ENCODE results near the gene GPS1. TPM values are rescaled to one million over a fixed set of nuclear protein-coding genes. Genes with fewer than 3 reads are reported as not detected.

The GPS1 gene
- total RNA-seq, 1 donor from 2014 or later: 71.5 TPM

GRCh38 chr17:82104797-82105416 is 53.2 kb downstream of the GPS1 start:
- H3K4me1 ChIP-seq: peaks cover 72% of the 10 kb centered on the region
- peak overlapping the region; percentile 91 for H3K27ac ChIP-seq
- H3K27me3 ChIP-seq (ENCODE audit: low read depth): no peaks in the 10 kb centered on the region
- no peaks in the 10 kb centered on the region for H3K9me3 ChIP-seq
- no peak for TF ChIP-seq CTCF (IDR thresholded peaks at IDR 0.05)
- no peaks in the 10 kb centered on the region for H3K36me3 ChIP-seq
- no peak for ATAC-seq
- no peak for DNase-seq
- intact Hi-C loops (cut with DNase I): no loop called here
- H3K4me3 ChIP-seq: no peak overlapping the region

- no peaks in the 10 kb centered on the region for H3K9me3 ChIP-seq
- no peak for ATAC-seq
- H3K36me3 ChIP-seq: no peaks in the 10 kb centered on the region
- TF ChIP-seq CTCF (IDR thresholded peaks at IDR 0.05): no peak
- H3K4me1 ChIP-seq: peaks cover 67% of the 10 kb centered on the region
- no peaks in the 10 kb centered on the region for H3K27me3 ChIP-seq (ENCODE audit: low read depth)
- intact Hi-C loops (cut with DNase I): no loop called here
- H3K27ac ChIP-seq: peak overlapping the region; percentile 91
- DNase-seq: no peak
- H3K4me3 ChIP-seq: peak overlapping the region; percentile 50
Measured at GRCh38 chr17:82105417-82105881, 53.8 kb downstream of the GPS1 start.

- peaks cover 67% of the 10 kb centered on the region for H3K4me1 ChIP-seq
- H3K27me3 ChIP-seq (ENCODE audit: low read depth): no peaks in the 10 kb centered on the region
- H3K27ac ChIP-seq: peak overlapping the region; percentile 91
- H3K4me3 ChIP-seq: peak overlapping the region; percentile 50
- ATAC-seq (peak; percentile 82 to 92), DNase-seq (peak; percentile 90)
- no peaks in the 10 kb centered on the region for H3K36me3 ChIP-seq
- intact Hi-C loops (cut with DNase I): no loop called here
- TF ChIP-seq CTCF (IDR thresholded peaks at IDR 0.05): peak; percentile 57
- no peaks in the 10 kb centered on the region for H3K9me3 ChIP-seq
Measured at GRCh38 chr17:82105882-82106687, 54.4 kb downstream of the GPS1 start.

GRCh38 chr17:82106688-82107305 is 55.1 kb downstream of the GPS1 start:
- H3K27ac ChIP-seq: peak overlapping the region; percentile 91
- peak overlapping the region; percentile 50 for H3K4me3 ChIP-seq
- no peaks in the 10 kb centered on the region for H3K27me3 ChIP-seq (ENCODE audit: low read depth)
- no peak for DNase-seq
- H3K36me3 ChIP-seq: no peaks in the 10 kb centered on the region
- H3K9me3 ChIP-seq: no peaks in the 10 kb centered on the region
- peak; percentile 14 to 22 for ATAC-seq
- intact Hi-C loops (cut with DNase I): no loop called here
- peaks cover 65% of the 10 kb centered on the region for H3K4me1 ChIP-seq
- TF ChIP-seq CTCF (IDR thresholded peaks at IDR 0.05): no peak

Other genes with a start within 250 kb of the GPS1 start
- gene GCGR, start 247.7 kb upstream of the GPS1 start, total RNA-seq: not detected
- gene MCRIP1, start 218.6 kb upstream of the GPS1 start, total RNA-seq: 69.2 TPM
- gene PPP1R27, start 216.8 kb upstream of the GPS1 start, total RNA-seq: not detected
- gene P4HB, start 191.4 kb upstream of the GPS1 start, total RNA-seq: 432 TPM
- 331 TPM for gene ARHGDIA, start 180.6 kb upstream of the GPS1 start, total RNA-seq
- gene ALYREF, start 160.3 kb upstream of the GPS1 start, total RNA-seq: 42.7 TPM
- gene ANAPC11, start 160.2 kb upstream of the GPS1 start, total RNA-seq: 81.9 TPM
- 0.71 TPM for gene NPB, start 149.7 kb upstream of the GPS1 start, total RNA-seq
- gene PCYT2, start 140.5 kb upstream of the GPS1 start, total RNA-seq: 39.7 TPM
- 32.8 TPM for gene SIRT7, start 133.7 kb upstream of the GPS1 start, total RNA-seq
- gene MAFG, start 124.2 kb upstream of the GPS1 start, total RNA-seq: 30.7 TPM
- gene PYCR1, start 114.6 kb upstream of the GPS1 start, total RNA-seq: 23.0 TPM
- not detected for gene MYADML2, start 104.7 kb upstream of the GPS1 start, total RNA-seq
- gene NOTUM, start 90.7 kb upstream of the GPS1 start, total RNA-seq: 4.4 TPM
- gene ASPSCR1, start 74.3 kb upstream of the GPS1 start, total RNA-seq: 45.3 TPM
- gene CENPX, start 29.0 kb upstream of the GPS1 start, total RNA-seq: 43.8 TPM
- gene LRRC45, start 28.6 kb upstream of the GPS1 start, total RNA-seq: 17.3 TPM
- 2.8 TPM for gene RAC3, start 20.2 kb upstream of the GPS1 start, total RNA-seq
- 133 TPM for gene DCXR, start 14.2 kb upstream of the GPS1 start, total RNA-seq
- gene RFNG, start 87 bp upstream of the GPS1 start, total RNA-seq: 35.1 TPM
- gene DUS1L, start 13.9 kb downstream of the GPS1 start, total RNA-seq: 85.1 TPM
- gene FASN, start 46.3 kb downstream of the GPS1 start, total RNA-seq: 302 TPM
- 63.4 TPM for gene CCDC57, start 160.9 kb downstream of the GPS1 start, total RNA-seq
- 81.9 TPM for gene SLC16A3, start 177.1 kb downstream of the GPS1 start, total RNA-seq
- 146 TPM for gene CSNK1D, start 221.8 kb downstream of the GPS1 start, total RNA-seq

Data from lower lobe of right lung (tissue), 2 donors.